Smooth muscle cell (in vitro differentiated cells): ENCODE measurements around the gene ACADM. TPM values are rescaled to one million over a fixed set of nuclear protein-coding genes. Genes with fewer than 3 reads are reported as not detected.

Source experiments
- DNase-seq: peaks from one replicate; lab custom pipeline; 2025; ENCODE audit not compliant: unreplicated experiment; lab: John Stamatoyannopoulos, UW
- H2AFZ ChIP-seq: fragments of 200-600 bp; sonication (generic); 2 replicates; pipeline ENCODE4 v1.6.0; 2016; ENCODE audit warnings: antibody characterized with exemption, low read depth, mild to moderate bottlenecking
- H3F3A ChIP-seq: fragments of 200-600 bp; sonication (generic); 2 replicates; pipeline ENCODE4 v1.6.0; 2017; ENCODE audit warnings: antibody characterized with exemption, low read depth
- H3K27ac ChIP-seq: fragments of 200-600 bp; sonication (generic); 2 replicates; pipeline ENCODE4 v1.5.1; 2016; ENCODE audit warnings: low read depth, mild to moderate bottlenecking
- H3K27me3 ChIP-seq: fragments of 200-600 bp; sonication (generic); 2 replicates; pipeline ENCODE4 v1.6.1; 2016; ENCODE audit warnings: low read depth, mild to moderate bottlenecking
- H3K36me3 ChIP-seq: fragments of 200-600 bp; sonication (generic); 2 replicates; pipeline ENCODE4 v1.5.1; 2016; ENCODE audit warnings: low read depth
- H3K4me1 ChIP-seq: fragments of 200-600 bp; sonication (generic); 2 replicates; pipeline ENCODE4 v1.5.1; 2016; ENCODE audit warnings: low read depth
- H3K4me2 ChIP-seq: fragments of 200-600 bp; sonication (generic); 2 replicates; pipeline ENCODE4 v1.6.0; 2016; ENCODE audit warnings: mild to moderate bottlenecking
- H3K4me3 ChIP-seq: fragments of 200-600 bp; sonication (generic); 2 replicates; pipeline ENCODE4 v1.5.1; 2016; ENCODE audit warnings: mild to moderate bottlenecking
- H3K79me2 ChIP-seq: fragments of 200-600 bp; sonication (generic); 2 replicates; pipeline ENCODE4 v1.6.0; 2016; ENCODE audit warnings: low read depth, mild to moderate bottlenecking
- H3K9ac ChIP-seq: fragments of 200-600 bp; sonication (generic); 2 replicates; pipeline ENCODE4 v1.6.0; 2016; ENCODE audit warnings: low read depth
- H3K9me3 ChIP-seq: fragments of 200-600 bp; sonication (generic); replicated peaks from 2 replicates; pipeline ENCODE4 v1.5.1; 2016; ENCODE audit warnings: low read depth
- H4K20me1 ChIP-seq: fragments of 200-600 bp; sonication (generic); 2 replicates; pipeline ENCODE4 v1.6.0; 2016; ENCODE audit warnings: low read depth
- CTCF ChIP-seq: fragments of 200-600 bp; sonication (generic); IDR thresholded peaks from 2 replicates; pipeline ENCODE4 v1.5.1; 2017; ENCODE audit warnings: borderline replicate concordance, mild to moderate bottlenecking, antibody characterized with exemption; ENCODE audit not compliant: insufficient read depth, poor library complexity, severe bottlenecking
- whole genome bisulfite sequencing: methylation state at CpG from one replicate; pipeline ENCODE4 v1.1.7; 2016; ENCODE audit warnings: low lambda C conversion rate; 5-methylcytosine and 5-hydroxymethylcytosine counted together
- polyA plus RNA-seq: library from polyadenylated mRNA; unstranded; fragments of >200 nt; fragmentation: Nextera tagmentation; extraction: Ambion mirVana; gene quantifications from 2 replicates; pipeline ENCODE4 v1.2.1, GENCODE V29; 2016
- total RNA-seq: library from RNA; depleted of rRNA; stranded (reverse); fragments of >200 nt; gene quantifications from 2 replicates; pipeline ENCODE4 v1.2.3, GENCODE V29; 2014

The ACADM gene
- total and polyA plus RNA-seq, 2 experiments from 2014 or later = 20.5 to 28.6 TPM

- no peaks in the 10 kb centered on the region for H3F3A ChIP-seq
- no peaks in the 10 kb centered on the region for H3K27me3 ChIP-seq
- H3K9ac ChIP-seq = peak overlapping the region; percentile 67
- peak; percentile 83 for DNase-seq
- H3K9me3 ChIP-seq = no peaks in the 10 kb centered on the region
- peaks cover 15% of the 10 kb centered on the region for H4K20me1 ChIP-seq
- peaks cover 38% of the 10 kb centered on the region for H3K79me2 ChIP-seq
- peak overlapping the region; percentile 53 for H3K27ac ChIP-seq
- no peak for TF ChIP-seq CTCF
- peak overlapping the region; percentile 90 for H2AFZ ChIP-seq
- 3% methylated on average over 22 of the region's 30 CpGs for WGBS
- H3K4me1 ChIP-seq = peaks cover 15% of the 10 kb centered on the region
- H3K36me3 ChIP-seq = no peaks in the 10 kb centered on the region
- H3K4me2 ChIP-seq = peak overlapping the region; percentile 85
- H3K4me3 ChIP-seq = peak overlapping the region; percentile 76
Measured at GRCh38 chr1:75723989-75724471, 479 bp upstream of the ACADM start.

GRCh38 chr1:75725266-75725665, 757 bp downstream of the ACADM start:
- Histone ChIP-seq H3K4me1 (peaks cover 15% of the 10 kb centered on the region), H3K9me3 (no peaks in the 10 kb centered on the region), H3F3A (no peaks in the 10 kb centered on the region), H3K79me2 (peaks cover 47% of the 10 kb centered on the region), H3K27ac (peak overlapping the region; percentile 53), H3K9ac (peak overlapping the region; percentile 67), H2AFZ (peak overlapping the region; percentile 90), H3K27me3 (no peaks in the 10 kb centered on the region), H4K20me1 (peaks cover 18% of the 10 kb centered on the region), H3K36me3 (no peaks in the 10 kb centered on the region), H3K4me3 (peak overlapping the region; percentile 76), H3K4me2 (peak overlapping the region; percentile 85)
- no peak for TF ChIP-seq CTCF
- WGBS = 11% methylated on average over 1 of the region's 1 CpG
- no peak for DNase-seq

DNA sequence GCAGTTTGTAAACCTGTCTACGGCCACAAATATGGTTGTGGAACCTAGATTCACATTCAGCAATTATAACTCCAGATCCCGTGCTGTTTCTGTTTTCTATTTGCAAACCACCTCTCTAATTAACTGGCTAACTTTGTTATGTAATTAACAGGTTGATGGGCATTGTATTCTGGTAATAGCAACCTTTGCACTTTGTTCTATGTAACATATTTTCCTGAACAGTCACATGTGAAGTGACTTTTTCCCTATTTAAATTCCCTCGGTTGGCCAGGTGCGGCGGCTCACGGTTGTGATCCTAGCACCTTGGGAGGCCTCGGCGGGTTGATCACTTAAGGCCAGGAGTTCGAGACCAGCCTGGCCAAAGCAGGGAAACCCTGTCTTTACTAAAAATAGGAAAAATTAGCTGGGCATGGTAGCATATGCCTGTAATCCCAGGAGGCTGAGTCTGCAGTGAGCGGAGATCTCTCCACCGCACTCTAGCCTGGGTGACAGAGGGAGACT, 1.4 kb downstream of the ACADM start:
- Histone ChIP-seq H3K79me2 (peaks cover 53% of the 10 kb centered on the region), H3K27ac (peak overlapping the region; percentile 53), H3K36me3 (no peaks in the 10 kb centered on the region), H4K20me1 (peaks cover 20% of the 10 kb centered on the region), H3K4me2 (peak overlapping the region; percentile 85), H2AFZ (peak overlapping the region; percentile 90), H3K9me3 (no peaks in the 10 kb centered on the region), H3K9ac (peak overlapping the region; percentile 67), H3K27me3 (no peaks in the 10 kb centered on the region), H3K4me3 (peak overlapping the region; percentile 76), H3F3A (no peaks in the 10 kb centered on the region), H3K4me1 (peaks cover 15% of the 10 kb centered on the region)
- no peak for DNase-seq
- no peak for TF ChIP-seq CTCF
- 44% methylated on average over 11 of the region's 11 CpGs for WGBS

- Histone ChIP-seq H3K9ac (no peak overlapping the region), H3K36me3 (no peaks in the 10 kb centered on the region), H3K9me3 (no peaks in the 10 kb centered on the region), H3K27ac (no peak overlapping the region), H3K27me3 (no peaks in the 10 kb centered on the region), H3K4me1 (peaks cover 15% of the 10 kb centered on the region), H3K4me2 (no peak overlapping the region), H3F3A (no peaks in the 10 kb centered on the region), H4K20me1 (peaks cover 24% of the 10 kb centered on the region), H3K79me2 (peaks cover 53% of the 10 kb centered on the region), H3K4me3 (no peak overlapping the region), H2AFZ (no peak overlapping the region)
- 91% methylated on average over 3 of the region's 3 CpGs for WGBS
- DNase-seq = no peak
- no peak for TF ChIP-seq CTCF
Measured at GRCh38 chr1:75727571-75727970, 3.1 kb downstream of the ACADM start.
